GM23338 (cell line): ENCODE measurements around the gene WNT7A. TPM values are rescaled to one million over a fixed set of nuclear protein-coding genes. Genes with fewer than 3 reads are reported as not detected.

Experiments used
- ATAC-seq: fragments of 200-7000 bp; cut with Tn5 transposase; 3 replicates; pipeline ENCODE4 v1.9.1; 2020
- DNase-seq: peaks from one replicate; pipeline ENCODE4 v3.0.0-alpha.2; 2015; ENCODE audit warnings: low spot score
- H2AFZ ChIP-seq: fragments of 200-600 bp; sonication (generic); 2 replicates; pipeline ENCODE4 v1.8.0; 2016; ENCODE audit warnings: antibody characterized with exemption, mild to moderate bottlenecking, moderate library complexity
- H3F3A ChIP-seq: fragments of 200-600 bp; sonication (generic); replicated peaks from 2 replicates; pipeline ENCODE4 v1.8.0; 2017; ENCODE audit warnings: antibody characterized with exemption, mixed run types, low read depth
- H3K27ac ChIP-seq: fragments of 200-600 bp; sonication (generic); 2 replicates; pipeline ENCODE4 v1.6.1; 2016; ENCODE audit warnings: low read depth
- H3K27me3 ChIP-seq: fragments of 200-600 bp; sonication (generic); 2 replicates; pipeline ENCODE4 v1.8.0; 2016; ENCODE audit warnings: mild to moderate bottlenecking, mixed run types, moderate library complexity; ENCODE audit not compliant: insufficient read depth
- H3K36me3 ChIP-seq: fragments of 200-600 bp; sonication (generic); 2 replicates; pipeline ENCODE4 v1.8.0; 2016; ENCODE audit warnings: mild to moderate bottlenecking; ENCODE audit not compliant: insufficient read depth
- H3K4me1 ChIP-seq: fragments of 200-600 bp; sonication (generic); 2 replicates; pipeline ENCODE4 v1.8.0; 2016; ENCODE audit warnings: mild to moderate bottlenecking, moderate library complexity; ENCODE audit not compliant: insufficient read depth
- H3K4me2 ChIP-seq: fragments of 200-600 bp; sonication (generic); 2 replicates; pipeline ENCODE4 v1.7.1; 2017; ENCODE audit warnings: mixed run types
- H3K4me3 ChIP-seq: fragments of 200-600 bp; sonication (generic); 2 replicates; pipeline ENCODE4 v1.6.1; 2016; ENCODE audit warnings: mixed run types
- H3K79me2 ChIP-seq: fragments of 200-600 bp; sonication (generic); replicated peaks from 2 replicates; pipeline ENCODE4 v1.8.0; 2017; ENCODE audit warnings: mild to moderate bottlenecking; ENCODE audit not compliant: insufficient read depth
- H3K9me2 ChIP-seq: fragments of 200-600 bp; sonication (generic); 2 replicates; pipeline ENCODE4 v1.8.0; 2017; ENCODE audit not compliant: insufficient read depth
- H4K20me1 ChIP-seq: fragments of 200-600 bp; sonication (generic); replicated peaks from 2 replicates; pipeline ENCODE4 v1.8.0; 2017; ENCODE audit warnings: mild to moderate bottlenecking; ENCODE audit not compliant: insufficient read depth
- H3K27ac Mint-ChIP-seq: 2 replicates; pipeline ENCODE4 v1.8.0; 2020; ENCODE audit warnings: inconsistent platforms, mild to moderate bottlenecking, moderate library complexity, mixed read lengths
- H3K27me3 Mint-ChIP-seq: 3 replicates; pipeline ENCODE4 v1.8.0; 2022; ENCODE audit warnings: low read depth, mild to moderate bottlenecking, moderate library complexity, mixed read lengths, inconsistent platforms; ENCODE audit not compliant: insufficient read depth, poor library complexity
- H3K36me3 Mint-ChIP-seq: 3 replicates; pipeline ENCODE4 v1.8.0; 2021; ENCODE audit warnings: low read depth, mild to moderate bottlenecking, inconsistent platforms, moderate library complexity, mixed read lengths
- H3K4me1 Mint-ChIP-seq: 3 replicates; pipeline ENCODE4 v1.8.0; 2020; ENCODE audit warnings: mild to moderate bottlenecking, inconsistent platforms, mixed read lengths
- H3K4me3 Mint-ChIP-seq: 3 replicates; pipeline ENCODE4 v1.8.0; 2021; ENCODE audit warnings: moderate library complexity, mild to moderate bottlenecking, inconsistent platforms, mixed read lengths
- H3K9me3 Mint-ChIP-seq: 3 replicates; pipeline ENCODE4 v1.8.0; 2020; ENCODE audit warnings: moderate library complexity, mild to moderate bottlenecking, inconsistent platforms, mixed read lengths
- ETS1 ChIP-seq: IDR thresholded peaks from 2 replicates; pipeline ENCODE4 v1.6.1; 2016; ENCODE audit warnings: antibody characterized with exemption
- STAT1 ChIP-seq: IDR thresholded peaks from one replicate; pipeline ENCODE4 v1.6.1; 2016; ENCODE audit warnings: antibody characterized with exemption; ENCODE audit not compliant: unreplicated experiment
- polyA plus RNA-seq: library from polyadenylated mRNA; unstranded; fragments of >200 nt; fragmentation: Nextera tagmentation; extraction: Ambion mirVana; gene quantifications from 2 replicates; pipeline ENCODE4 v1.2.1, GENCODE V29; 2016
- total RNA-seq: library from RNA; depleted of rRNA; stranded (reverse); fragments of >200 nt; shearing (Covaris generic); gene quantifications from 2 replicates; pipeline ENCODE4 v1.2.3, GENCODE V29; 2014
- TF ChIP-seq, protein P1 (sequence below): IDR thresholded peaks from one replicate; pipeline ENCODE4 v1.6.1; 2018; ENCODE audit warnings: antibody characterized with exemption; ENCODE audit not compliant: unreplicated experiment
- TF ChIP-seq, protein P2 (sequence below), 2 experiments: fragments of 200-600 bp in 1 of 2; sonication (generic) in 1 of 2; conservative IDR thresholded peaks; 2 replicates each; pipeline versions ENCODE4 v1.5.1 to v1.6.1; 2016 to 2017; ENCODE audit warnings: antibody characterized with exemption in 2 of 2, low read depth in 2 of 2, mild to moderate bottlenecking in 2 of 2, moderate library complexity in 1 of 2

The WNT7A gene
- total and polyA plus RNA-seq, 2 experiments from 2014 or later = not detected

- Mint-ChIP-seq H3K36me3 (no peaks in the 10 kb centered on the region), H3K4me1 (peaks cover 13% of the 10 kb centered on the region), H3K4me3 (no peak overlapping the region), H3K9me3 (no peaks in the 10 kb centered on the region), H3K27me3 (peaks cover 5% of the 10 kb centered on the region), H3K27ac (no peak overlapping the region)
- H3K27me3 ChIP-seq = no peaks in the 10 kb centered on the region
- H3K79me2 ChIP-seq = no peaks in the 10 kb centered on the region
- no peak overlapping the region for H2AFZ ChIP-seq
- no peaks in the 10 kb centered on the region for H4K20me1 ChIP-seq
- no peaks in the 10 kb centered on the region for H3F3A ChIP-seq
- H3K9me2 ChIP-seq = no peaks in the 10 kb centered on the region
- peaks cover 6% of the 10 kb centered on the region for H3K4me1 ChIP-seq
- H3K4me3 ChIP-seq = no peak overlapping the region
- no peak for DNase-seq
- H3K27ac ChIP-seq = no peak overlapping the region
- TF ChIP-seq, protein P1, sequence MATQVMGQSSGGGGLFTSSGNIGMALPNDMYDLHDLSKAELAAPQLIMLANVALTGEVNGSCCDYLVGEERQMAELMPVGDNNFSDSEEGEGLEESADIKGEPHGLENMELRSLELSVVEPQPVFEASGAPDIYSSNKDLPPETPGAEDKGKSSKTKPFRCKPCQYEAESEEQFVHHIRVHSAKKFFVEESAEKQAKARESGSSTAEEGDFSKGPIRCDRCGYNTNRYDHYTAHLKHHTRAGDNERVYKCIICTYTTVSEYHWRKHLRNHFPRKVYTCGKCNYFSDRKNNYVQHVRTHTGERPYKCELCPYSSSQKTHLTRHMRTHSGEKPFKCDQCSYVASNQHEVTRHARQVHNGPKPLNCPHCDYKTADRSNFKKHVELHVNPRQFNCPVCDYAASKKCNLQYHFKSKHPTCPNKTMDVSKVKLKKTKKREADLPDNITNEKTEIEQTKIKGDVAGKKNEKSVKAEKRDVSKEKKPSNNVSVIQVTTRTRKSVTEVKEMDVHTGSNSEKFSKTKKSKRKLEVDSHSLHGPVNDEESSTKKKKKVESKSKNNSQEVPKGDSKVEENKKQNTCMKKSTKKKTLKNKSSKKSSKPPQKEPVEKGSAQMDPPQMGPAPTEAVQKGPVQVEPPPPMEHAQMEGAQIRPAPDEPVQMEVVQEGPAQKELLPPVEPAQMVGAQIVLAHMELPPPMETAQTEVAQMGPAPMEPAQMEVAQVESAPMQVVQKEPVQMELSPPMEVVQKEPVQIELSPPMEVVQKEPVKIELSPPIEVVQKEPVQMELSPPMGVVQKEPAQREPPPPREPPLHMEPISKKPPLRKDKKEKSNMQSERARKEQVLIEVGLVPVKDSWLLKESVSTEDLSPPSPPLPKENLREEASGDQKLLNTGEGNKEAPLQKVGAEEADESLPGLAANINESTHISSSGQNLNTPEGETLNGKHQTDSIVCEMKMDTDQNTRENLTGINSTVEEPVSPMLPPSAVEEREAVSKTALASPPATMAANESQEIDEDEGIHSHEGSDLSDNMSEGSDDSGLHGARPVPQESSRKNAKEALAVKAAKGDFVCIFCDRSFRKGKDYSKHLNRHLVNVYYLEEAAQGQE = peak; percentile 46
- TF ChIP-seq STAT1 = no peak
- H3K4me2 ChIP-seq = no peak overlapping the region
- no peaks in the 10 kb centered on the region for H3K36me3 ChIP-seq
- ATAC-seq = peak; percentile 38
These were observed 99.3 kb downstream of the WNT7A start for GRCh38 chr3:13780432-13781176.

DNA sequence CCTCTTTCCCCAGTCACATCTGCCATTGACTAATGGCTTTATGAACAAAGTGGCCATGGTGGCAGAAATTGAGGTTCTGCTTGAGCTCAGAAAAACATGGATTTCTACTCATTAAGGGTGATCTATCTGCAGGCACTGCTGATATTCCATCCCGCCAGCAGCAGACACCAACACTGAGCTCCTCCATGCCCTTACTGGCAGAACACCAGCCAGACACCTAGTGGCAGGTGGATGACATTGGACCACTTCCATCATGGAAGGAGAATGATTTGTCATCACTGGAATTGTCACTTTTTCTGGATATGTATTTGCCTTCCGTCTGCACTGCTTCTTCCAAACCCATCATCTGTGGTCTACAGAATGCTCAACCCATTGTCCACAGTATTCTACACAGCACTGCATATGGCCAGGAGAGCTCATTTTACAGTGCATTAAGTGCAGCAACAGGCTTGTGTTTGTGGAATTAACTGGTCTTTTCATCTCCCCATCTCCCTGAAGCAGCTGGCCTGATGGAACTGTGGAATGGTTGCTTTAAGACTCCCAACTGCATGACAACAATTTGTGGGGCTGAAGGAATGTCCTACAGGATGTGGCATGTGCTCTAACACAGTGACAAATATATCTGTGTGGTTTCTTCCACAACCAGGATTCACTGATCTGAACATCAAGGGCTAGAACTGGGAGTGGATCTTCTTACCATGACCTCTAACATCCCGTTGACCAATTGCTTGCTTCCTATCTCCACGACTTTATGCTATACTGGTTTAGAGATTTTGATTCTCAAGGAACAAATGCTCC, 103.4 kb downstream of the WNT7A start:
- Histone ChIP-seq H4K20me1 (no peaks in the 10 kb centered on the region), H3K27me3 (no peaks in the 10 kb centered on the region), H3K4me1 (no peaks in the 10 kb centered on the region), H3K27ac (no peak overlapping the region), H3K9me2 (no peaks in the 10 kb centered on the region), H2AFZ (no peak overlapping the region), H3F3A (no peaks in the 10 kb centered on the region), H3K79me2 (no peaks in the 10 kb centered on the region), H3K4me3 (no peak overlapping the region), H3K36me3 (no peaks in the 10 kb centered on the region), H3K4me2 (no peak overlapping the region)
- ATAC-seq = peak; percentile 37; the same call in 1 of the 3 replicates
- no peak for DNase-seq
- H3K27me3 Mint-ChIP-seq = peaks cover 2% of the 10 kb centered on the region
- no peak overlapping the region for H3K4me3 Mint-ChIP-seq
- no peak overlapping the region for H3K27ac Mint-ChIP-seq
- H3K4me1 Mint-ChIP-seq = peaks cover 1% of the 10 kb centered on the region
- H3K9me3 Mint-ChIP-seq = no peaks in the 10 kb centered on the region
- TF ChIP-seq, protein P2, sequence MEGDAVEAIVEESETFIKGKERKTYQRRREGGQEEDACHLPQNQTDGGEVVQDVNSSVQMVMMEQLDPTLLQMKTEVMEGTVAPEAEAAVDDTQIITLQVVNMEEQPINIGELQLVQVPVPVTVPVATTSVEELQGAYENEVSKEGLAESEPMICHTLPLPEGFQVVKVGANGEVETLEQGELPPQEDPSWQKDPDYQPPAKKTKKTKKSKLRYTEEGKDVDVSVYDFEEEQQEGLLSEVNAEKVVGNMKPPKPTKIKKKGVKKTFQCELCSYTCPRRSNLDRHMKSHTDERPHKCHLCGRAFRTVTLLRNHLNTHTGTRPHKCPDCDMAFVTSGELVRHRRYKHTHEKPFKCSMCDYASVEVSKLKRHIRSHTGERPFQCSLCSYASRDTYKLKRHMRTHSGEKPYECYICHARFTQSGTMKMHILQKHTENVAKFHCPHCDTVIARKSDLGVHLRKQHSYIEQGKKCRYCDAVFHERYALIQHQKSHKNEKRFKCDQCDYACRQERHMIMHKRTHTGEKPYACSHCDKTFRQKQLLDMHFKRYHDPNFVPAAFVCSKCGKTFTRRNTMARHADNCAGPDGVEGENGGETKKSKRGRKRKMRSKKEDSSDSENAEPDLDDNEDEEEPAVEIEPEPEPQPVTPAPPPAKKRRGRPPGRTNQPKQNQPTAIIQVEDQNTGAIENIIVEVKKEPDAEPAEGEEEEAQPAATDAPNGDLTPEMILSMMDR (conservative IDR thresholded peaks at IDR 0.05; ENCODE audit: low read depth in 2 of 2) = peak; percentile 3 to 52; a peak in 2 of 4 replicates
- no peak for TF ChIP-seq ETS1
- no peaks in the 10 kb centered on the region for H3K36me3 Mint-ChIP-seq
